IMR-90 (cell line): Measurements from ENCODE around the gene ZFAND2B. TPM values are rescaled to one million over a fixed set of nuclear protein-coding genes. Genes with fewer than 3 reads are reported as not detected.

ENCODE experiments used
- ATAC-seq: fragments of 200-7000 bp; cut with Tn5 transposase; 2 replicates; pipeline ENCODE4 v1.9.1; 2020; ENCODE audit warnings: low read depth, mild to moderate bottlenecking, moderate library complexity
- BruUV-seq: library from RNA; stranded (reverse); fragments of 400-500 nt; replicated peaks from 2 replicates; lab custom pipeline; 2021; lab: Mats Ljungman, UMichigan
- CTCF ChIA-PET: fragments of 300-600 bp; formaldehyde crosslinking; extraction: SDS; loops from one replicate; lab custom pipeline; 2021; ENCODE audit warnings: antibody characterized with exemption; lab: Yijun Ruan, JAX
- POLR2A ChIA-PET: fragments of 300-600 bp; sonication (Branson Sonifier 250); formaldehyde crosslinking; loops from one replicate; lab custom pipeline; 2022; ENCODE audit warnings: antibody characterized with exemption; ENCODE audit not compliant: unreplicated experiment; lab: Charles Lee
- DNase-seq: peaks from one replicate; pipeline ENCODE4 v3.0.0; 2013
- H2AFZ ChIP-seq: replicated peaks from 2 replicates; pipeline ENCODE3; 2013; ENCODE audit warnings: low read length, mild to moderate bottlenecking; ENCODE audit not compliant: poor library complexity
- H2AK5ac ChIP-seq: 2 replicates; pipeline ENCODE4 v1.6.1; 2013; ENCODE audit warnings: low read depth, low read length, inconsistent platforms
- H2AK9ac ChIP-seq: replicated peaks from 2 replicates; pipeline ENCODE3; 2013; ENCODE audit warnings: mild to moderate bottlenecking, low read depth, low read length, moderate library complexity; ENCODE audit not compliant: poor library complexity
- H2BK120ac ChIP-seq: 2 replicates; pipeline ENCODE4 v1.6.1; 2013; ENCODE audit warnings: low read depth, low read length, inconsistent platforms
- H2BK15ac ChIP-seq: 3 replicates; pipeline ENCODE4 v1.6.1; 2013; ENCODE audit warnings: low read depth, low read length, inconsistent platforms
- H2BK20ac ChIP-seq: 2 replicates; pipeline ENCODE4 v1.6.1; 2013; ENCODE audit warnings: low read depth, mild to moderate bottlenecking, inconsistent platforms, low read length, moderate library complexity
- H2BK5ac ChIP-seq: 2 replicates; pipeline ENCODE4 v1.6.1; 2013; ENCODE audit warnings: mild to moderate bottlenecking, low read depth, low read length, inconsistent platforms; ENCODE audit not compliant: poor library complexity, severe bottlenecking
- H3K14ac ChIP-seq: replicated peaks from 2 replicates; pipeline ENCODE4 v1.6.1; 2013; ENCODE audit warnings: low read depth, low read length, inconsistent platforms
- H3K18ac ChIP-seq: 2 replicates; pipeline ENCODE4 v1.6.1; 2013; ENCODE audit warnings: low read depth, low read length, control low read depth
- H3K23ac ChIP-seq: 2 replicates; pipeline ENCODE4 v1.6.1; 2013; ENCODE audit warnings: low read depth, low read length, inconsistent platforms
- H3K27ac ChIP-seq: 2 replicates; pipeline ENCODE4 v1.5.1; 2013; ENCODE audit warnings: mild to moderate bottlenecking, control low read depth, low read length; ENCODE audit not compliant: insufficient read depth
- H3K27me3 ChIP-seq: 2 replicates; pipeline ENCODE4 v1.6.1; 2013; ENCODE audit warnings: low read length; ENCODE audit not compliant: control insufficient read depth, insufficient read depth
- H3K36me3 ChIP-seq: 2 replicates; pipeline ENCODE4 v1.6.1; 2013; ENCODE audit warnings: low read length, mixed read lengths; ENCODE audit not compliant: control insufficient read depth, insufficient read depth
- H3K4ac ChIP-seq: 2 replicates; pipeline ENCODE4 v1.6.1; 2013; ENCODE audit warnings: low read depth, low read length, inconsistent platforms
- H3K4me1 ChIP-seq: 2 replicates; pipeline ENCODE4 v1.6.1; 2013; ENCODE audit warnings: low read length, mixed read lengths; ENCODE audit not compliant: control insufficient read depth, insufficient read depth
- H3K4me2 ChIP-seq: 2 replicates; pipeline ENCODE4 v1.6.1; 2013; ENCODE audit warnings: low read depth, mild to moderate bottlenecking, control low read depth, low read length, moderate library complexity
- H3K4me3 ChIP-seq: 2 replicates; pipeline ENCODE4 v1.5.1; 2013; ENCODE audit warnings: low read depth, mild to moderate bottlenecking, control low read depth, low read length, moderate library complexity; ENCODE audit not compliant: insufficient read depth
- H3K56ac ChIP-seq: 2 replicates; pipeline ENCODE4 v1.6.1; 2013; ENCODE audit warnings: low read length, inconsistent platforms; ENCODE audit not compliant: insufficient read depth; ENCODE audit errors: extremely low read depth
- H3K79me1 ChIP-seq, 2 experiments: 2 replicates each; pipeline ENCODE4 v1.6.1; 2013; ENCODE audit warnings: low read length in 2 of 2, inconsistent platforms in 1 of 2, low read depth in 1 of 2
- H3K9ac ChIP-seq: 2 replicates; pipeline ENCODE4 v1.6.1; 2013; ENCODE audit warnings: low read depth, low read length, control low read depth
- H3K9me1 ChIP-seq: 2 replicates; pipeline ENCODE4 v1.6.1; 2013; ENCODE audit warnings: low read length, inconsistent platforms; ENCODE audit not compliant: insufficient read depth
- H3K9me3 ChIP-seq: 2 replicates; pipeline ENCODE4 v1.6.1; 2013; ENCODE audit warnings: low read length; ENCODE audit not compliant: control insufficient read depth, insufficient read depth
- H4K20me1 ChIP-seq: 2 replicates; pipeline ENCODE4 v1.6.1; 2013; ENCODE audit warnings: low read length, inconsistent platforms; ENCODE audit not compliant: insufficient read depth
- H4K5ac ChIP-seq: 2 replicates; pipeline ENCODE4 v1.6.1; 2013; ENCODE audit warnings: mild to moderate bottlenecking, low read depth, low read length, control low read depth
- H4K8ac ChIP-seq, 2 experiments: 2 replicates each; pipeline ENCODE4 v1.6.1; 2013; ENCODE audit warnings: low read depth in 2 of 2, low read length in 2 of 2, control low read depth in 1 of 2, inconsistent platforms in 1 of 2
- H4K91ac ChIP-seq: 2 replicates; pipeline ENCODE4 v1.6.1; 2013; ENCODE audit warnings: low read depth, low read length, inconsistent platforms; ENCODE audit not compliant: insufficient read depth
- BHLHE40 ChIP-seq: fragments of 150-350 bp; IDR thresholded peaks from 2 replicates; pipeline ENCODE4 v1.6.1; 2016; ENCODE audit warnings: mild to moderate bottlenecking, low read depth, low read length
- CEBPB ChIP-seq: IDR thresholded peaks from 2 replicates; pipeline ENCODE4 v1.6.1; 2012; ENCODE audit warnings: low read depth, low read length, improper control_type of control experiment
- FOS ChIP-seq: fragments of 150-350 bp; IDR thresholded peaks from 2 replicates; pipeline ENCODE4 v1.6.1; 2016; ENCODE audit warnings: low read depth, low read length
- MAFK ChIP-seq: IDR thresholded peaks from 2 replicates; pipeline ENCODE4 v1.6.1; 2012; ENCODE audit warnings: low read depth, low read length, improper control_type of control experiment
- MAZ ChIP-seq: IDR thresholded peaks from 2 replicates; pipeline ENCODE4 v1.6.1; 2012; ENCODE audit warnings: low read depth, mild to moderate bottlenecking, low read length, improper control_type of control experiment, moderate library complexity, borderline replicate concordance
- MXI1 ChIP-seq: IDR thresholded peaks from 2 replicates; pipeline ENCODE4 v1.6.1; 2012; ENCODE audit warnings: low read depth, mild to moderate bottlenecking, low read length, moderate library complexity, borderline replicate concordance
- NFE2L2 ChIP-seq: fragments of 150-350 bp; IDR thresholded peaks from 2 replicates; pipeline ENCODE4 v1.6.1; 2016; ENCODE audit warnings: low read depth, mild to moderate bottlenecking, low read length
- POLR2A ChIP-seq: IDR thresholded peaks from 2 replicates; pipeline ENCODE4 v1.6.1; 2012; ENCODE audit warnings: mild to moderate bottlenecking, low read depth, low read length
- RAD21 ChIP-seq: IDR thresholded peaks from 2 replicates; pipeline ENCODE4 v1.6.1; 2012; ENCODE audit warnings: low read length, improper control_type of control experiment
- RCOR1 ChIP-seq: IDR thresholded peaks from 2 replicates; pipeline ENCODE4 v1.6.1; 2012; ENCODE audit warnings: mild to moderate bottlenecking, low read length, improper control_type of control experiment; ENCODE audit not compliant: insufficient replicate concordance
- RFX5 ChIP-seq: IDR thresholded peaks from 2 replicates; pipeline ENCODE4 v1.8.0; 2012; ENCODE audit warnings: low read depth, mild to moderate bottlenecking, low read length, moderate library complexity
- SMC3 ChIP-seq: fragments of 150-350 bp; IDR thresholded peaks from 2 replicates; pipeline ENCODE4 v1.6.1; 2016; ENCODE audit warnings: low read depth, mild to moderate bottlenecking, antibody characterized with exemption, low read length, moderate library complexity
- USF2 ChIP-seq: fragments of 150-350 bp; IDR thresholded peaks from 2 replicates; pipeline ENCODE4 v1.6.1; 2017; ENCODE audit warnings: mild to moderate bottlenecking, antibody characterized with exemption, low read length, low read depth
- WGBS, 2 experiments: methylation state at CpG; one replicate each; pipeline versions ENCODE4 v1.1.5 to v1.1.7; 2013; ENCODE audit warnings: missing lambda C conversion rate in 2 of 2; ENCODE audit not compliant: insufficient read length in 1 of 2; ENCODE audit errors: extremely low coverage in 2 of 2; 5-methylcytosine and 5-hydroxymethylcytosine counted together
- dilution Hi-C: fragments of 300-500 bp; cut with HindIII; formaldehyde crosslinking; loops from one replicate; pipeline ENCODE4 v1.14.3; 2018; ENCODE audit warnings: low sequenced_read_pairs; ENCODE audit not compliant: unreplicated experiment
- in situ Hi-C: fragments of 300-500 bp; cut with MboI; formaldehyde crosslinking; loops from 3 replicates; pipeline ENCODE4 v1.14.3; 2019; ENCODE audit warnings: low sequenced_read_pairs, inconsistent platforms, mixed read lengths
- intact Hi-C: fragments of 100-400 bp; cut with micrococcal nuclease; formaldehyde crosslinking; loops from 2 replicates; pipeline ENCODE4 v1.10.0; 2022
- polyA plus RNA-seq, 3 experiments: library from polyadenylated mRNA; depleted of rRNA; stranded (reverse); fragments of >200 nt; gene quantifications; 2 replicates each; pipeline ENCODE4 v1.2.3, GENCODE V29; 2012; ENCODE audit warnings: low replicate concordance in 1 of 3
- total RNA-seq: library from RNA; depleted of rRNA; stranded (reverse); fragments of >200 nt; gene quantifications from 2 replicates; pipeline ENCODE4 v1.2.3, GENCODE V29; 2012
- TF ChIP-seq, protein P1 (sequence below): fragments of 150-350 bp; IDR thresholded peaks from 2 replicates; pipeline ENCODE4 v1.6.1; 2016; ENCODE audit warnings: low read depth, mild to moderate bottlenecking, low read length, moderate library complexity, borderline replicate concordance

The ZFAND2B gene
- total and polyA plus RNA-seq, 2 of the 4 experiments (the other 2 are of a cell fraction) = 25.5 to 38.3 TPM

- in situ Hi-C loops = loop anchor here (5.0 kb wide), 1 partner anchor 37 kb away; the partner anchor contains the start of gene SLC23A3
- Histone ChIP-seq H4K8ac (no peak overlapping the region), H2BK20ac (no peak overlapping the region), H3K4ac (no peak overlapping the region), H2AK5ac (no peak overlapping the region), H3K23ac (no peak overlapping the region), H2AFZ (peak overlapping the region; percentile 46), H2BK5ac (no peak overlapping the region), H3K4me1 (peaks cover 16% of the 10 kb centered on the region), H3K9me3 (no peaks in the 10 kb centered on the region), H3K36me3 (peaks cover 49% of the 10 kb centered on the region), H3K27ac (no peak overlapping the region), H4K20me1 (peaks cover 9% of the 10 kb centered on the region; the same call in 1 of the 2 replicates), H2BK120ac (no peak overlapping the region), H3K4me2 (no peak overlapping the region), H3K14ac (no peak overlapping the region), H3K9ac (no peak overlapping the region), H4K91ac (no peak overlapping the region), H3K56ac (no peak overlapping the region), H3K79me1 (peaks cover 5 to 23% of the 10 kb centered on the region in 2 experiments; a peak in 3 of 4 replicates), H2BK15ac (no peak overlapping the region), H4K5ac (no peak overlapping the region), H3K9me1 (peaks cover 8% of the 10 kb centered on the region; the same call in 1 of the 2 replicates), H3K18ac (no peak overlapping the region), H2AK9ac (no peak overlapping the region), H3K27me3 (no peaks in the 10 kb centered on the region), H3K4me3 (no peak overlapping the region)
- DNase-seq (no peak), ATAC-seq (no peak)
- POLR2A ChIA-PET = no interaction called here
- intact Hi-C loops = no loop called here
- dilution Hi-C loops = no loop called here
- CTCF ChIA-PET = no interaction called here
- 90% methylated on average over 2 of the region's 18 CpGs; no CpG with 5 or more reads in 1 of the 2 experiments for WGBS, 2 experiments
- BruUV-seq = no TSS peak
- TF ChIP-seq RFX5 (no peak), RCOR1 (no peak), SMC3 (no peak), NFE2L2 (no peak), MXI1 (no peak), USF2 (no peak), MAZ (no peak), RAD21 (no peak), CEBPB (no peak), FOS (no peak), BHLHE40 (no peak), POLR2A (no peak), MAFK (no peak)
- TF ChIP-seq, protein P1, sequence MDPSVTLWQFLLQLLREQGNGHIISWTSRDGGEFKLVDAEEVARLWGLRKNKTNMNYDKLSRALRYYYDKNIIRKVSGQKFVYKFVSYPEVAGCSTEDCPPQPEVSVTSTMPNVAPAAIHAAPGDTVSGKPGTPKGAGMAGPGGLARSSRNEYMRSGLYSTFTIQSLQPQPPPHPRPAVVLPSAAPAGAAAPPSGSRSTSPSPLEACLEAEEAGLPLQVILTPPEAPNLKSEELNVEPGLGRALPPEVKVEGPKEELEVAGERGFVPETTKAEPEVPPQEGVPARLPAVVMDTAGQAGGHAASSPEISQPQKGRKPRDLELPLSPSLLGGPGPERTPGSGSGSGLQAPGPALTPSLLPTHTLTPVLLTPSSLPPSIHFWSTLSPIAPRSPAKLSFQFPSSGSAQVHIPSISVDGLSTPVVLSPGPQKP = no peak
Measured at GRCh38 chr2:219209236-219210195, 2.9 kb downstream of the ZFAND2B start.
